Measurements from ENCODE around the gene KDM4C.

The KDM4C gene

GRCh38 chr9:7115606-7116005 is 357.8 kb downstream of the KDM4C start:
- FAIRE-seq = no peak

- FAIRE-seq = no peak
Observed at GRCh38 chr9:7117676-7118561, 360.1 kb downstream of the KDM4C start.

GRCh38 chr9:7118633-7119032 is 360.9 kb downstream of the KDM4C start:
- no peak for FAIRE-seq

- FAIRE-seq = no peak
Observed at GRCh38 chr9:7119612-7120011, 361.8 kb downstream of the KDM4C start.

GRCh38 chr9:7121055-7121454 is 363.3 kb downstream of the KDM4C start:
- no peak for FAIRE-seq

GRCh38 chr9:7121664-7122063 is 363.9 kb downstream of the KDM4C start:
- no peak for FAIRE-seq

- no peak for FAIRE-seq
Observed at GRCh38 chr9:7123743-7124142, 366.0 kb downstream of the KDM4C start.

GRCh38 chr9:7125231-7125630 is 367.5 kb downstream of the KDM4C start:
- no peak for FAIRE-seq

- no peak for FAIRE-seq
Observed at GRCh38 chr9:7129391-7129790, 371.6 kb downstream of the KDM4C start.

GRCh38 chr9:7130266-7130820 is 372.6 kb downstream of the KDM4C start:
- FAIRE-seq = no peak

- no peak for FAIRE-seq
Observed at GRCh38 chr9:7132605-7133004, 374.8 kb downstream of the KDM4C start.

- FAIRE-seq = no peak
Observed at GRCh38 chr9:7135735-7136134, 378.0 kb downstream of the KDM4C start.

- FAIRE-seq = no peak
Observed at GRCh38 chr9:7137040-7137439, 379.3 kb downstream of the KDM4C start.

- FAIRE-seq = no peak
Observed at GRCh38 chr9:7137571-7137970, 379.8 kb downstream of the KDM4C start.

GRCh38 chr9:7139886-7140285 is 382.1 kb downstream of the KDM4C start:
- FAIRE-seq = no peak

GRCh38 chr9:7140401-7140800 is 382.6 kb downstream of the KDM4C start:
- FAIRE-seq = no peak

GRCh38 chr9:7143645-7144200 is 385.9 kb downstream of the KDM4C start:
- no peak for FAIRE-seq

GRCh38 chr9:7144265-7145046 is 386.7 kb downstream of the KDM4C start:
- FAIRE-seq = no peak

- no peak for FAIRE-seq
Observed at GRCh38 chr9:7145361-7146069, 387.7 kb downstream of the KDM4C start.

GRCh38 chr9:7146582-7146981 is 388.8 kb downstream of the KDM4C start:
- no peak for FAIRE-seq

- FAIRE-seq = peak; percentile 95
Observed at GRCh38 chr9:7147121-7148090, 389.6 kb downstream of the KDM4C start.
